Measurements from ENCODE around the gene DAPK3.
"Not testable (repeated sequence)": the region's sequence is repeated elsewhere in the genome, so short reads cannot be mapped to it uniquely, and the experiment has no call there.

Gene DAPK3

DNA sequence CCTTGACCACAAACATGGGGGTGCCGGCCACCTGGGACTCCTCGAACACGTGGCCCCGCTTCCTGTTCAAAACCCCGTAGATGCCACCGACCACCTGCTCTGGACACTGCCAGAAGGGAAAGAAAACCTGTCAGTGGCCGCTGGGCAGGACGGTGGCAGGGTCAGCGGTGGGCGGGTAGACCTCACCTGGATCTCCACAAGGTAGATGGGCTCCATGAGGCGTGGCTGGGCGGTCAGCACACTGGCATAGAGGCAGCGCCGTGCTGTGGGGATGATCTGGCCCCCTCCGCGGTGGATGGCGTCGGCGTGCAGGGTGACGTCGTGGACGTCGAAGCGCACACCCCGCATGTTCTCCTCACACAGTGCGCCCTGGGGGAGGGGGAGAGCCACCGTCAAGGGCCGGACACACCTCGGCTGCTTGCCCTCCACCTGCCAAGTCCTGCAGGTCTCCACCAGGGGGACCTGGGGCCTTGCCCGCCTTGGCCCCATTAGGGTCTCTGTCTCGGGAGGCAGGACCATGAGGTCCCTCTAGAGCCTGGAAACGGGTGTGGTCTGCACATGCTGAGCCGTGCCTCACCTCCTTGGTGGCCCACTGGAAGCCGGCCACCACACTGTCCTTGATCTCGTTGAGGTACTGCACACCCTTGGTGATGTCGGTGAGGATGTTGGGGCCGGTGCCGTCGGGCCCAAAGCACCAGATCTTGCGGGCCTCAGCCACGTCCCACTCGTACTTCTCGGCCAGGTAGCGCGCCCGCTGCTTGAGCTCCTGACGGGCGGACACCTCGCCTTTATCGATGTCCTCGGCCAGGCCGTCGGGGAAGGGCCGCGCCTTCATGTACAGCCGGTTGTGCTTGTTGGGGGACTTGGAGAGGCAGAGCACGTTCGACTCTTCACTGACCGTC is 6.6 kb upstream of the DAPK3 start:
- DNase-seq = no peak

DNA sequence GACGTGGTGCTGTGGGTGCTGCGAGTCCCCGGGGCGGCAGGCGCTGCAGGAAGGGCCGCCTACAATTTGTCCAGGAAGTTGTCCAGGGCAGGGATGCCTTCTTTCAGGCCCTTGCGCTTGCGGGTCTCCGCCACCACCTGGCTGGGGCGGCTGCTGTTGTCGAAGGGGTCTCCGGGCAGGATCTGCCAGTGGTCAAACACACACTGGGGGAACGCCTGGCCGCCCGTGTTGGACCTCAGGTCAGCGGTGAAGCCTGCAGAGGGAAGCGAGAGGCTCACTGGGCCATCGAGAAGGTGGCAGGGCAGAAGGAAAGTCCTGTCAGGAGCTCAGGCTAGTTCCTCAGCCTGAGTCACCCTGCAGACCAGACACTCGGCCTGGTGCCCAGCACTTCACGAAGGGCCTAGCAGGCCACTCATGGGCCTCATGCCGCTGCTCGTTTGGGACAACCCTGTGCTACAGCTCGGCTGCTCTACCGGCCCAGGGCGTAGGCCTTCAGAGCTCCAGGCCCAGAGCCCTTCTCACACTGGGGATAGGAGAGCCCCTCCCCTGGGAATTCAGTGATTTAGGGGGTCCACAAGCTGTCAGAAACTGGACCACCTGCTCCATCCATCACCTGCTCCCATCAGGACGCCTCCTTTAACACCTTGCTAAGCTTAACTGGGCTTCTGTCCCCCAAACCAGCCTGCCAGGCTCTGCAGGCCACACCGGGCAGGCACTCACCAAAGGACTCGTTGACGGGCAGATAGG is 5.8 kb upstream of the DAPK3 start:
- DNase-seq = no peak

DNA sequence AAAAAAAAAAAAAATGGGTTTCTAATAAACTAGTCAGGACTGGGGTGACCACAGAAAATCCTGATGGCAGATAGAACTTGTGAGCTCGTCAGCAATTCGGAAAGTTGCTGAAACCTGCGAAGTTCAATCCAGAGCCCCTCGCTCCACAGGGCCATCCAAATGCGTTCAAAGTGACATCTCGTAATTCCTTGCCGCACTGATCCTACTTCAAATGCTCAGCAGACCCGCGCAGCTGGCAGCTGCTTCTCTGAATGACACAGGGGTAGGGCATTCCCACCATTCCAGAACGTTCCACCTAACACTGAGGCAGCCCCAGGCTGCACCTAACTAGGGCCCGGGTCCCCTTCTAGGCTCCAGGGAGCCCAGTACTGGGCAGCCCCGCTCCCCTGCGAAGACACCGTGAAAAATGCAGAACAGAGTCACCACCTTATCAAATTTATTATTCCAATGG is 4.8 kb upstream of the DAPK3 start:
- DNase-seq = no peak

DNA sequence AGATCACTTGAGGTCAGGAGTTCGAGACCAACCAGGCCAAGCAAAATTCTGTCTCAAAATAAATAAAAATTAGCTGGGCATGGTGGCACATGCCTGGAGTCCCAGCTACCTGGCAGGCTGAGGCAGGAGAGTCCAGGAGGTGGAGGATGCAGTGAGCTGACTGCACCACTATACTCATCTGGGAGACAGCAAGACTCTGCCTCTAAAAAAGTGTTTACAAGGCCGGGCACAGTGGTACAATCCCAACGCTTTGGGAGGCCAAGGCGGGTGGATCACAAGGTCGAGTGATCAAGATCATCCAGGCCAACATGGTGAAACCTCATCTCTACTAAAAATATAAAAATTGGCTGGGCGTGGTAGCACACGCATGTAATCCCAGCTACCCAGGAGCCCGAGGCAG is 4.2 kb upstream of the DAPK3 start:
- no peak for DNase-seq

DNA sequence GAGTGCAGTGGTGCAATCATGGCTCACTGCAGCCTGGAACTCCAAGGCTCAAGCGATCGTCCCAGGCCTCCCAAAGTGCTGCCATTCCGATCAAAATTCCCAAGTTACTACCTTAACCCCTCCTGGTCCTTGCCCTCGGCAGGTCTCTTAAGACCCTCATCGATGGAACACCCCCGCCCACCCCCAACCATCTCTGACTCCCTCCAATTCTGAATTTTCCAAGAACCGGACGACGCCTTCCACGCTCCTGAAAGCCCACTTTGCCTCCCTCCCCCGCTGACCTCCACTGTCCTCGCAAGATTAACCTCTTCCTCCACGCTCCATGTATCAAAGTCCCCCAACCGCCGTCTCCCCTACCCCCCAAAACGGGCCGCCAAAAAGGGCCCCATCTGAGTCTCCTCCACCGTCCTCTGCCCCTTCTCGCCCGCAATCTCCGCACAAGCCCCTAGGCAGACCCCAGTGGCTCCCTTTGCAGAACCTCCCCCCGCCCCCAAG is 539 bp downstream of the DAPK3 start:
- no peak for DNase-seq

DNA sequence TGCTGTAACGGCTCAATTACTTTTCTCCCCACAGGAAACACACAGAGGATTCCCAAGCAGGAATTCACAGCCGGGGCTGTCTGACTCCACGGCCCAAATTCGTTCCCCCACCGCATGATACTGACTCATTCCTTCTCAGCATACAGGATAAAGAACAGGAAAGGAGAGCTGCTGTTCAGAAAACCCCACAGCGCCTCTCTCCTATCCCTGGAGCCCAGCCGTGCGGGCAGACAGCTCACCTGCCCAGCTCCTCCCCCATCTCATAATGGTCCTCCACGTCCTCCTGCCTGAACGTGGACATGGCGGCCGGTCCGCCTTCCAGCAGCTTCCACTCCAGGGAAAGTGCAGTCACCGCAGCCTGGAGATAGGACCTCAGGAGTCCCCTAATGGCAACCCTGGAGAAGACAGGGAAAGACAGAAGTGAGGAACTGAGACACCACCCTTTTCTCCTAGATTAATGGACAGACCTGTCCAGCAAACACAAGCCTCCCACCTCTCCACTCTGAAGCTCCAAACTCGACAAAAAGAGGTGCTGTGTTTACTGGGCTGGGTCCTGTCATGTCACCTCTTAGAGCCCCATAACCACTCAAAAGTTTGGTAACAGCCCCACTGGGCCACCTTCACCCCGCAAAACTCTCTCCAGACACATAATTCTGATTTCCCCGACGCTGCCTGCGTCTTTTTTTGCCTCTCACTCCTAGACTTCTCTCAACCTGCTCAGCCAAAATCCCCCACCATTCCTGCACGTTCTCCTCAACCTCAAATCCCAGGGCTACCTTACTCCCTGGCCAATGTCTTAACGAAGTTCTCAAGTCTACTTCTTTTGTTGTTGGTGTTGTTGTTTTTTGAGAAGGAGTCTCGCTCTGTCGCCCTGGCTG is 1.2 kb downstream of the DAPK3 start:
- DNase-seq = peak; percentile 66

- DNase-seq = peak; percentile 82
These were observed 2.1 kb downstream of the DAPK3 start for GRCh38 chr19:3968556-3969434.

DNA sequence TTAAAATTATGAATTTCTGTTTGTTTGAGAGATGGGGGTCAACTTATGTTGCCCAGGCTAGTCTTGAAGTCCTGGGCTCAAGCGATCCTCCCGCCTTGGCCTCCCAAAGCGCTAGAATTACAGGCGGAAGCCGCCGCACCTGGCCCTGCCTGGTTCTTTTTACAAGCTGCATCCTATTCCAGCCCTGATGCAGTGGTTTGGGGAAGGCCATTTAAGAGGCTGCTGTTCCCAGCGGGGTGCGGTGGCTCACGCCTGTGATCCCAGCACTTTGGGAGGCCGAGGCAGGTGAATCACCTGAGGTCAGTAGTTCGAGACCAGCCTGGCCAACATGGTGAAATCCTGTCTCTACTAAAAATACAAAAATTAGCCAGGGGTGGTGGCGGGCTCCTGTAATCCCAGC is 2.9 kb downstream of the DAPK3 start:
- DNase-seq = not testable (repeated sequence)

GRCh38 chr19:3966051-3967017 is 4.6 kb downstream of the DAPK3 start:
- no peak for DNase-seq

DNA sequence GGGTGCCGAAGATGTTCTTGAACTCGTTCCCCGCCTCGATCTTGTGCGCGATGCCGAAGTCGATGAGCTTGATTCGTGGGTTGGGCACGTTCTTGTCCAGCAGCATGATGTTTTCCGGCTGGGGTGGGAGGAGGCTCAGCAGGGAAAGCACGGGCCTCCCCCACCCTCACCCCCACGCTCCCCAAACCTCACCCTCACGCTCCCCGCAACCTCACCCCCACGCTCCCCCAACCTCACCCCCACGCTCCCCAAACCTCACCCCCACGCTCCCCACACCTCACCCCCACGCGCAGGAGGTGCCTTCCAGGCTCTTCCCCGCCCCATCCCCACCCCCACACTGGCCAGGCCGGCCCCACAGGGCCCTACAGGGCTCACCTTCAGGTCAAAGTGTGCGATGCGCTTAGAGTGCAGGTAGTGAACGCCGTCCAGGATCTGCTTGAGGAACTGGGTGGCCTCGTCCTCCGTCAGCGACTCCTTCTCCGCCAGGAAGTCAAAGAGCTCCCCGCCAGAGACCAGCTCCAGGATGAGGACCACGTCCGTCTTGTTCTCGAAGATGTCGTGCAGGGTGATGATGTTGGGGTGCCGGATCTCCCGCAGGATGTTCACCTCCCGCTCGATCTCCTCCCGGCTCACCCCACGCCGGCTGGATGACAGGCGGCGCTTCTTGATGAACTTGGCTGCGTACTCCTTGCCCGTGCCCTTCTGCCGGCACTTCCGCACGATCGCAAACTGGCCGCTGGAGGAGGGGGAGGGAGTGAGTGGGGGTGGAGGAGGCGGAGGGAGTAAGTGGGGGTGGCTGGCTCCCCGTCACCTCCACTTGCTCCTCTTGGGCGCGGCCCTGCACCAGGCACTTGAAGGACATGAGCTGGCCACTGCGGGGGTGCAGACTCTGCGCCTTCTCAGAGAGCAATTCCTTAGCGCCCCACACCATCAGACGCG is 6.4 kb downstream of the DAPK3 start:
- no peak for DNase-seq

DNA sequence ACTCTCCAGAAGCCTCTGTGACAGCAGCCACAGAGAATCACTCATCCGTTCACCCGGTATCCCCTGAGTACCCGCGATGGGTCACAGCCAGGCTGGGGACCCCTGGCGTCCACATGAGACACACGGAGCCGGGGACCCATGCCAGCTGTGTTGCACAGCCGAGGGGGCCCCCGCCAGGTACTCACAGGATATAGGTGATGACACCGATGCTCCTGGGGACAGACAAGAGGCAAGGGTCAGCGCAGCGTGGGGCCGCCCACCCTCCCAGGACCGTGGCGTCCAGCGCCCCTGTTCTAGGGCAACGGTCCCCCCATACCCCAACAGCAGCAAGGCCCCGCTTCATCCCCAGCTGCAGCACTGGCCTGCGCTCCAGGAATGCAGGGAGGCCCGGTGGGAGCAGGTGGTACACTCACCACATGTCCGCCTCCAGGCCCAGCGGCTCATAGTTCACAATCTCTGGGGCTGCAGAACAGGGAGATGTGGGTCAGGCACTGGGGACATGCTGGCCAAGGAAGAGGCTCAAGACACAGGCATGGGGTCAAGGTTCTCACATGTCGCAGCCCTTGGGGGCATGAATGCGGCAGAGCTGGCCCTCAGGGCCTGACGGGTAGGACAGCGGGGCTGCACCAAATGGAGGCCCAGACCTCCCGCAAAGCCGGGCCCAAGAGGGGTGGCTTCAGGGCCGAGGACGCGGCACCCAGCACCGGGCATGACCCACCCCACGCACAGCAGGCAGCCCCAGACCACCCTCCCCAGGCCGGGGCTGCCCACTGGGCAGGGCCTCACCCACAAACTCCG is 7.2 kb downstream of the DAPK3 start:
- no peak for DNase-seq

DNA sequence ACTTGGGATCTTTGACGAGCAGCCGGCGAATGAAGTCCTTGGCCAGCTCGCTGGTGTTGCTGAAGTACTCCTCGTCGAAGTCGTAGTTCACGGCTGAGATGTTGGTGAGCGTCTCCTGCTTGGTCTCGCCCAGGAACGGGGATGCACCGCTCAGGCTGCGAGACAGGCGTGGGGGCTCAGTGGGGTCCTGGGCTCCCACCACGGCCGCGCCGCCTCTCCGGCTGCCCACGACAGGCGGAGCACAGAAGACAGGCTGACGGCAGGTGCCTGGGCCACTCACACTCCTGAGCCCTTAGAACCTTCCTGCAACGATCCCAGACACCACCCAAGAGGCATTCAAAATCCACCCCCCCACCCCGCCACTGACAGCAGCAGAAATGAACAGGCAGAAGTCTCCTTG is 9.9 kb downstream of the DAPK3 start:
- DNase-seq = no peak

- DNase-seq = no peak
These were observed 11.2 kb downstream of the DAPK3 start for GRCh38 chr19:3959766-3960131.

GRCh38 chr19:3958836-3959765 is 11.8 kb downstream of the DAPK3 start:
- DNase-seq = no peak

DNA sequence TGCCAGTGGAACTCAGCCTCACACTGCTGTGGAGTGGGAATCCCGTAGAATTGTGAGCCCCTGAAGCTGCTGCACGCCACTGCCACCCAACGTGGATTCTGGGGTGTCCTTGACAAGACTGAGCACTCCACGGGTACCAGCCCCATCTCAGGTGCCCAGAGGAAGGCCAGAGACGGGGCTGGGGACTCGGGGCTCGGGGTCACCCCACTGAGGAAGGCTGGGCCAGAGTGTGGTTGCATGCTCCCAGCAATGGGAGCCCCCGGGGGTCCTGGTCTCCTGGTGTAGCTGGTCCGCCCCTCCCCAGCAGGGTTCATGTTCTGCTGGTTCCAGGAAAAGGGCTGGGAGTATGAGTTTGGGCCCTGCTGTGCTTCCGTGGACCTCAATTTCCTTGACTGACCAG is 15.2 kb downstream of the DAPK3 start:
- DNase-seq = no peak

GRCh38 chr19:3955276-3955675 is 15.6 kb downstream of the DAPK3 start:
- not testable (repeated sequence) for DNase-seq

GRCh38 chr19:3954107-3954506 is 16.8 kb downstream of the DAPK3 start:
- no peak for DNase-seq

All from NCI-H510A (cell line).